Endodermal cell (in vitro differentiated cells): ENCODE results near the gene POLA2. TPM values are rescaled to one million over a fixed set of nuclear protein-coding genes. Genes with fewer than 3 reads are reported as not detected.
A peak's percentile ranks its signal among the peaks of the same experiment; 100 is the strongest.

Experiments used
- DNase-seq: peaks from one replicate; pipeline ENCODE4 v3.0.0-alpha.2; 2017
- H3K27ac ChIP-seq: 2 replicates; pipeline ENCODE4 v1.5.1; 2013; ENCODE audit warnings: mild to moderate bottlenecking, low read depth, low read length, moderate library complexity
- H3K27me3 ChIP-seq: 2 replicates; pipeline ENCODE4 v1.6.1; 2013; ENCODE audit warnings: mild to moderate bottlenecking, low read length, moderate library complexity; ENCODE audit not compliant: insufficient read depth, control insufficient read depth, poor library complexity, severe bottlenecking
- H3K36me3 ChIP-seq: 2 replicates; pipeline ENCODE4 v1.7.0; 2013; ENCODE audit warnings: mild to moderate bottlenecking, low read length, moderate library complexity; ENCODE audit not compliant: control insufficient read depth, insufficient read depth
- H3K4me1 ChIP-seq: one replicate; pipeline ENCODE4 v1.7.0; 2013; ENCODE audit warnings: low read length; ENCODE audit not compliant: control insufficient read depth, insufficient read depth
- H3K4me3 ChIP-seq: 2 replicates; pipeline ENCODE4 v1.5.1; 2013; ENCODE audit warnings: mild to moderate bottlenecking, low read length, moderate library complexity
- H3K9ac ChIP-seq: 2 replicates; pipeline ENCODE4 v1.6.1; 2013; ENCODE audit warnings: mild to moderate bottlenecking, low read length, moderate library complexity; ENCODE audit not compliant: poor library complexity, severe bottlenecking; ENCODE audit errors: extremely low read depth
- H3K9me3 ChIP-seq: 2 replicates; pipeline ENCODE4 v1.6.1; 2013; ENCODE audit warnings: mild to moderate bottlenecking, low read length, moderate library complexity; ENCODE audit not compliant: control insufficient read depth
- H3K27ac Mint-ChIP-seq: 2 replicates; pipeline ENCODE4 v1.8.0; 2020; ENCODE audit warnings: mixed read lengths
- H3K27me3 Mint-ChIP-seq: 2 replicates; pipeline ENCODE4 v1.8.0; 2021; ENCODE audit warnings: mild to moderate bottlenecking, mixed read lengths; ENCODE audit not compliant: insufficient read depth
- H3K36me3 Mint-ChIP-seq: 2 replicates; pipeline ENCODE4 v1.8.0; 2020; ENCODE audit warnings: low read depth, mixed read lengths
- H3K4me1 Mint-ChIP-seq: 2 replicates; pipeline ENCODE4 v1.8.0; 2020; ENCODE audit warnings: mixed read lengths
- H3K4me3 Mint-ChIP-seq: 2 replicates; pipeline ENCODE4 v1.8.0; 2020; ENCODE audit warnings: mild to moderate bottlenecking, moderate library complexity, mixed read lengths
- H3K9me3 Mint-ChIP-seq: 2 replicates; pipeline ENCODE4 v1.8.0; 2020; ENCODE audit warnings: mild to moderate bottlenecking, mixed read lengths
- CTCF ChIP-seq: fragments of 200-600 bp; sonication (generic); conservative IDR thresholded peaks from 2 replicates; pipeline ENCODE4 v1.5.0; 2021; ENCODE audit warnings: antibody characterized with exemption, mild to moderate bottlenecking
- WGBS, 2 experiments: methylation state at CpG; one replicate each; pipeline versions ENCODE4 v1.1.5 to v1.1.7; 2013; ENCODE audit warnings: missing lambda C conversion rate in 2 of 2, mixed read lengths in 1 of 2; ENCODE audit not compliant: insufficient coverage in 1 of 2, insufficient read length in 1 of 2; 5-methylcytosine and 5-hydroxymethylcytosine counted together
- total RNA-seq, 2 donors: library from RNA; stranded (reverse); fragmentation: NEBNext Ultra II Directional in 1 of 2; extraction: Animal tissue kit (Norgen Biotek cat#: 25700) in 1 of 2; gene quantifications; 2 replicates in 1 of 2; 3 replicates in 1 of 2; pipeline ENCODE4 v1.2.1, GENCODE V29; 2021

Gene POLA2
- total RNA-seq, 2 donors from 2014 or later, result 42.2 to 65.0 TPM

DNA sequence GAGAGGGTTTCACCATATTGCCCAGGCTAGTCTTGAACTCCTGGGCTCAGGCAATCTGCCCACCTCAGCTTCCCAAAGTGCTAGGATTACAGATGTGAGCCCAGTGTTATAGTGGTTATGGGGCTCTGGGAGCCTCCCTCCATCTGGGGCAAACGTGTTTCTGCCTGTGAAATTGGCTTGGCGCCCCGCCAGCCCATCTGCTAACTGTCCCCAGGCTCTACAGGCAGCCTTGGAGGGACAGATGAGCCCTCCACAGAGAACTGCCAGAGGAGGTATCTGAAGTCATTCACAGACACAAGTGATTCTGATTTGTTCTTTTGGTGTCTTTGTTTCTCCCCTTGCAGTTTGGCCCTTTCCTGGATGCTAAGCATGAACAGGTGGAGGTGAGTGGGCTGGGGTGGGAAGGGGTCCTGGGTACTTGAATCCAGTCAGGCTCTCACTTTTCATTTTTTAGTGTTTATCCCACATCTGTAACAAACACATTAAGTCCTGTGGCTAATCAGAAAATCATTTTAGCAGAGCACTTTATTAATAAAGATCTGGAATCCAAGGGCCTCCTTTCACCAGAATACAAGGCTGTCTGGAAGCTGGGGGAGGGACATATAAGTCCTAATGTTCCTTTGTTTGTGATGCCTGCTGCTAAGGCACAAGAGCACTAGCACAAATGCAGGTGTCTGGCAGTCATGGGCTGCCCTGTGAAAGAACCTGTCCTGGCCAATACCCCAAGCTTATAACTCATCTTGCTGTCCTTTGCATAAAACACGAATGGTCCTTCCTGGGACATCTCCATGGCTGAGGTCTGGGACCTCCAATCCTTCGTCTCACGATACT lies 27.2 kb downstream of the POLA2 start:
- WGBS, 2 experiments, result 94 to 100% methylated on average over 6 of the region's 6 CpGs
- peaks cover 89% of the 10 kb centered on the region for H3K36me3 ChIP-seq
- H3K9ac ChIP-seq, result no peak overlapping the region
- no peak overlapping the region for H3K4me3 ChIP-seq
- no peaks in the 10 kb centered on the region for H3K4me1 ChIP-seq
- H3K27ac ChIP-seq, result no peak overlapping the region
- H3K9me3 ChIP-seq, result no peaks in the 10 kb centered on the region
- Mint-ChIP-seq H3K36me3 (peaks cover 76% of the 10 kb centered on the region), H3K27me3 (no peaks in the 10 kb centered on the region), H3K4me1 (no peaks in the 10 kb centered on the region), H3K27ac (no peak overlapping the region), H3K4me3 (no peak overlapping the region), H3K9me3 (no peaks in the 10 kb centered on the region)
- no peak for DNase-seq
- TF ChIP-seq CTCF, result no peak
- H3K27me3 ChIP-seq, result no peaks in the 10 kb centered on the region

- Mint-ChIP-seq H3K27me3 (no peaks in the 10 kb centered on the region), H3K36me3 (peaks cover 77% of the 10 kb centered on the region)
Observed at GRCh38 chr11:65290448-65291165, 28.8 kb downstream of the POLA2 start.

DNA sequence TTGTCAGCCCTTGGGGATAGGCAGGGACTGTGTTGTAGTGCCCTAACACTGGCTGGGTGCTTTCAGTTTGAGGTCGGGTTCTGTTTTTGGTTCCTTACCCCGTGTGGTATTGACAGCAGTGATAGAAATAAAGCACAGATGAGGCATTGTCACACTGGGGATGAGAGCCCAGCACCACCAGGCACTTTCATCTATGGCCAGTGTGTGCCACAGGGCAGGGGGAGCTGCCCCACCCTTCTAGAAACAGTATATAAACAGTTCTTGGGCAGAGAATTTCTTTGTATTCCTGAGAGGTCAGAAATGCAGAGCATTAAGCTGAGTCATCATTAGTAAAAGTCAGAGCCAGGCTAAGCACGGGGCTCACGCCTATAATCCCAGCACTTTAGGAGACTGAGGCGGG lies 29.9 kb downstream of the POLA2 start:
- peaks cover 77% of the 10 kb centered on the region for H3K36me3 Mint-ChIP-seq

More at GRCh38 chr11:65290448-65291165, 28.8 kb downstream of the POLA2 start:
- no peaks in the 10 kb centered on the region for H3K27me3 ChIP-seq
- 95% methylated on average over 4 to 8 of the region's 8 CpGs for WGBS, 2 experiments
- H3K27ac ChIP-seq, result no peak overlapping the region
- no peaks in the 10 kb centered on the region for H3K4me1 ChIP-seq
- no peak for TF ChIP-seq CTCF
- no peaks in the 10 kb centered on the region for H3K4me1 Mint-ChIP-seq
- H3K9me3 ChIP-seq, result no peaks in the 10 kb centered on the region
- H3K4me3 ChIP-seq, result no peak overlapping the region
- H3K36me3 ChIP-seq, result peaks cover 91% of the 10 kb centered on the region
- no peak overlapping the region for H3K27ac Mint-ChIP-seq
- no peak overlapping the region for H3K4me3 Mint-ChIP-seq
- DNase-seq, result no peak
- no peaks in the 10 kb centered on the region for H3K9me3 Mint-ChIP-seq
- H3K9ac ChIP-seq, result no peak overlapping the region

More for the DNA sequence above, 29.9 kb downstream of the POLA2 start:
- H3K4me1 ChIP-seq, result no peaks in the 10 kb centered on the region
- H3K27me3 ChIP-seq, result no peaks in the 10 kb centered on the region
- no peak for DNase-seq
- no peak overlapping the region for H3K27ac ChIP-seq
- no peaks in the 10 kb centered on the region for H3K9me3 ChIP-seq
- no peak overlapping the region for H3K9ac ChIP-seq
- H3K36me3 ChIP-seq, result peaks cover 90% of the 10 kb centered on the region
- no peaks in the 10 kb centered on the region for H3K9me3 Mint-ChIP-seq
- H3K4me3 Mint-ChIP-seq, result no peak overlapping the region
- no peaks in the 10 kb centered on the region for H3K27me3 Mint-ChIP-seq
- no peaks in the 10 kb centered on the region for H3K4me1 Mint-ChIP-seq
- WGBS, 2 experiments, result 83 to 94% methylated on average over 5 of the region's 5 CpGs
- H3K27ac Mint-ChIP-seq, result peak overlapping the region; percentile 5
- no peak overlapping the region for H3K4me3 ChIP-seq
- no peak for TF ChIP-seq CTCF
